Lower lobe of right lung (tissue), 2 donors: ENCODE results near the gene HAGHL. TPM values are rescaled to one million over a fixed set of nuclear protein-coding genes. Genes with fewer than 3 reads are reported as not detected.

Experiments
- ATAC-seq, 2 donors: fragments of 200-7000 bp; cut with Tn5 transposase; one replicate each; pipeline ENCODE4 v1.9.1; 2020 to 2022; ENCODE audit warnings: mild to moderate bottlenecking in 2 of 2, moderate library complexity in 2 of 2
- DNase-seq: peaks from one replicate; pipeline ENCODE4 v3.0.0-alpha.2; 2020
- H3K27ac ChIP-seq: fragments of 200-600 bp; one replicate; pipeline ENCODE4 v1.8.0; 2022
- H3K27me3 ChIP-seq: fragments of 200-600 bp; one replicate; pipeline ENCODE4 v1.8.0; 2022; ENCODE audit warnings: low read depth
- H3K36me3 ChIP-seq: fragments of 200-600 bp; one replicate; pipeline ENCODE4 v1.8.0; 2022; ENCODE audit warnings: mild to moderate bottlenecking
- H3K4me1 ChIP-seq: fragments of 200-600 bp; one replicate; pipeline ENCODE4 v1.8.0; 2022
- H3K4me3 ChIP-seq: fragments of 200-600 bp; one replicate; pipeline ENCODE4 v1.8.0; 2022; ENCODE audit warnings: mild to moderate bottlenecking
- H3K9me3 ChIP-seq: fragments of 200-600 bp; one replicate; pipeline ENCODE4 v1.8.0; 2022
- CTCF ChIP-seq: fragments of 200-600 bp; IDR thresholded peaks from one replicate; pipeline ENCODE4 v1.8.0; 2022; ENCODE audit warnings: antibody characterized with exemption, mild to moderate bottlenecking
- intact Hi-C: fragments of 100-400 bp; cut with DNase I; formaldehyde crosslinking; loops from one replicate; pipeline ENCODE4 v1.11.0; 2022
- total RNA-seq: library from RNA; stranded (reverse); fragmentation: NEBNext Ultra II Directional; extraction: Animal tissue kit (Norgen Biotek cat#: 25700); gene quantifications from one replicate; pipeline ENCODE4 v1.2.1, GENCODE V29; 2021
- donor health status: DM: no; HTN: yes; CAD: no; lungs with severe emphysema.

HAGHL gene
- total RNA-seq, 1 donor from 2014 or later, result 15.6 TPM

GRCh38 chr16:729768-730665, 3.1 kb downstream of the HAGHL start:
- Histone ChIP-seq H3K27ac (no peak overlapping the region), H3K36me3 (peaks cover 29% of the 10 kb centered on the region), H3K9me3 (no peaks in the 10 kb centered on the region), H3K4me3 (no peak overlapping the region), H3K27me3 (peaks cover 31% of the 10 kb centered on the region), H3K4me1 (peaks cover 24% of the 10 kb centered on the region)
- intact Hi-C loops, result no loop called here
- no peak for ATAC-seq
- DNase-seq, result no peak
- TF ChIP-seq CTCF, result no peak

- peaks cover 24% of the 10 kb centered on the region for H3K27me3 ChIP-seq
- intact Hi-C loops, result no loop called here
- ATAC-seq (no peak), DNase-seq (no peak)
- no peak overlapping the region for H3K4me3 ChIP-seq
- H3K4me1 ChIP-seq, result peaks cover 24% of the 10 kb centered on the region
- no peak overlapping the region for H3K27ac ChIP-seq
- no peak for TF ChIP-seq CTCF
- peaks cover 38% of the 10 kb centered on the region for H3K36me3 ChIP-seq
- H3K9me3 ChIP-seq, result no peaks in the 10 kb centered on the region
These were observed 4.0 kb downstream of the HAGHL start for GRCh38 chr16:730666-731509.

- peaks cover 14% of the 10 kb centered on the region for H3K4me1 ChIP-seq
- TF ChIP-seq CTCF, result no peak
- H3K4me3 ChIP-seq, result no peak overlapping the region
- H3K27me3 ChIP-seq, result peaks cover 13% of the 10 kb centered on the region
- no peaks in the 10 kb centered on the region for H3K9me3 ChIP-seq
- DNase-seq (no peak), ATAC-seq (no peak)
- intact Hi-C loops, result no loop called here
- no peak overlapping the region for H3K27ac ChIP-seq
- peaks cover 53% of the 10 kb centered on the region for H3K36me3 ChIP-seq
These were observed 5.4 kb downstream of the HAGHL start for GRCh38 chr16:732332-732731.

GRCh38 chr16:732936-733335, 6.0 kb downstream of the HAGHL start:
- Histone ChIP-seq H3K27me3 (peaks cover 7% of the 10 kb centered on the region), H3K27ac (no peak overlapping the region), H3K4me1 (peaks cover 8% of the 10 kb centered on the region), H3K36me3 (peaks cover 59% of the 10 kb centered on the region), H3K9me3 (no peaks in the 10 kb centered on the region), H3K4me3 (no peak overlapping the region)
- no peak for DNase-seq
- no peak for TF ChIP-seq CTCF
- ATAC-seq, result no peak
- intact Hi-C loops, result no loop called here

GRCh38 chr16:733382-734207, 6.7 kb downstream of the HAGHL start:
- H3K4me1 ChIP-seq, result peaks cover 1% of the 10 kb centered on the region
- H3K27me3 ChIP-seq, result peaks cover under 1% of the 10 kb centered on the region
- TF ChIP-seq CTCF, result peak; percentile 37
- peak in 1 of 2 donors; percentile 14 for ATAC-seq
- intact Hi-C loops, result no loop called here
- no peak for DNase-seq
- H3K9me3 ChIP-seq, result no peaks in the 10 kb centered on the region
- peaks cover 61% of the 10 kb centered on the region for H3K36me3 ChIP-seq
- H3K4me3 ChIP-seq, result no peak overlapping the region
- H3K27ac ChIP-seq, result no peak overlapping the region
